Mesenteric fat pad (tissue), 1 donor: ENCODE results near the gene OR10J5. TPM values are rescaled to one million over a fixed set of nuclear protein-coding genes. Genes with fewer than 3 reads are reported as not detected.
"Not testable (repeated sequence)": the region's sequence is repeated elsewhere in the genome, so short reads cannot be mapped to it uniquely, and the experiment has no call there.

ENCODE experiments used
- DNase-seq: peaks from one replicate; pipeline ENCODE4 v3.0.0-alpha.2; 2020; ENCODE audit warnings: low spot score
- long read RNA-seq: library from polyadenylated mRNA; unstranded; transcript quantifications from one replicate; pipeline ENCODE4 v2.0.0, GENCODE V29; 2020
- total RNA-seq: library from RNA; stranded (reverse); fragmentation: NEBNext Ultra II Directional; extraction: Animal tissue kit (Norgen Biotek cat#: 25700); gene quantifications from one replicate; pipeline ENCODE4 v1.2.1, GENCODE V29; 2021
- donor health status: DM: yes; HTN: yes; CAD: no.

The OR10J5 gene
- not detected for total RNA-seq
- long read RNA-seq = 0 reads

GRCh38 chr1:159535907-159536306 lies at the start of gene OR10J5:
OR10J5 (minus strand) TSS chr1:159536007; CDS start chr1:159536007, 0 bp downstream.
- DNase-seq = no peak

- DNase-seq = no peak
Observed at GRCh38 chr1:159584536-159584935, 48.7 kb upstream of the OR10J5 start.

GRCh38 chr1:159581422-159581821 lies 45.6 kb upstream of the OR10J5 start:
- no peak for DNase-seq

- no peak for DNase-seq
Observed at GRCh38 chr1:159580340-159580739, 44.5 kb upstream of the OR10J5 start.

- no peak for DNase-seq
Observed at GRCh38 chr1:159577446-159577845, 41.6 kb upstream of the OR10J5 start.

GRCh38 chr1:159562680-159563079 lies 26.9 kb upstream of the OR10J5 start:
- DNase-seq = no peak

- DNase-seq = no peak
Observed at GRCh38 chr1:159561497-159561896, 25.7 kb upstream of the OR10J5 start.

- no peak for DNase-seq
Observed at GRCh38 chr1:159560599-159560998, 24.8 kb upstream of the OR10J5 start.

- no peak for DNase-seq
Observed at GRCh38 chr1:159556931-159557369, 21.1 kb upstream of the OR10J5 start.

- DNase-seq = no peak
Observed at GRCh38 chr1:159554696-159555095, 18.9 kb upstream of the OR10J5 start.

- no peak for DNase-seq
Observed at GRCh38 chr1:159554261-159554660, 18.5 kb upstream of the OR10J5 start.

- DNase-seq = no peak
Observed at GRCh38 chr1:159548126-159548525, 12.3 kb upstream of the OR10J5 start.

- no peak for DNase-seq
Observed at GRCh38 chr1:159532922-159533321, 2.9 kb downstream of the OR10J5 start.

- not testable (repeated sequence) for DNase-seq
Observed at GRCh38 chr1:159524792-159525191, 11.0 kb downstream of the OR10J5 start.

- no peak for DNase-seq
Observed at GRCh38 chr1:159510229-159510541, 25.6 kb downstream of the OR10J5 start.

- no peak for DNase-seq
Observed at GRCh38 chr1:159509440-159510228, 26.2 kb downstream of the OR10J5 start.

- no peak for DNase-seq
Observed at GRCh38 chr1:159508951-159509350, 26.9 kb downstream of the OR10J5 start.

- no peak for DNase-seq
Observed at GRCh38 chr1:159505676-159506075, 30.1 kb downstream of the OR10J5 start.

GRCh38 chr1:159501082-159501481 lies 34.7 kb downstream of the OR10J5 start:
- DNase-seq = no peak

GRCh38 chr1:159494513-159495210 lies 41.1 kb downstream of the OR10J5 start:
- DNase-seq = not testable (repeated sequence)

GRCh38 chr1:159493354-159493753 lies 42.5 kb downstream of the OR10J5 start:
- no peak for DNase-seq

GRCh38 chr1:159492575-159493323 lies 43.1 kb downstream of the OR10J5 start:
- DNase-seq = no peak
